HG03039 (cell line): ENCODE results near the gene PTRHD1.
"Not testable (repeated sequence)": the region's sequence is repeated elsewhere in the genome, so short reads cannot be mapped to it uniquely, and the experiment has no call there.

Experiments used
- ATAC-seq: cut with Tn5 transposase; IDR thresholded peaks from one replicate; pipeline ENCODE4 v1.9.1; 2021; ENCODE audit warnings: mild to moderate bottlenecking, moderate library complexity; ENCODE audit not compliant: unreplicated experiment

The PTRHD1 gene

GRCh38 chr2:24792874-24793760 is at the start of gene PTRHD1, which contains the start of gene CENPO:
TSS of gene PTRHD1 (minus strand) at chr2:24793391. CDS start at chr2:24793377, 14 bp downstream.
TSS of gene CENPO (plus strand) at chr2:24793425. CDS start at chr2:24793920, 495 bp downstream.
- ATAC-seq: peak; percentile 83

- no peak for ATAC-seq
These were observed 49.2 kb upstream of the PTRHD1 start for GRCh38 chr2:24842081-24843050.

- no peak for ATAC-seq
These were observed 48.1 kb upstream of the PTRHD1 start for GRCh38 chr2:24840962-24841945.

GRCh38 chr2:24840164-24840869 is 47.1 kb upstream of the PTRHD1 start:
- ATAC-seq: no peak

GRCh38 chr2:24839729-24840128 is 46.5 kb upstream of the PTRHD1 start:
- no peak for ATAC-seq

GRCh38 chr2:24838541-24838940 is 45.4 kb upstream of the PTRHD1 start:
- ATAC-seq: no peak

- no peak for ATAC-seq
These were observed 44.9 kb upstream of the PTRHD1 start for GRCh38 chr2:24837996-24838513.

- no peak for ATAC-seq
These were observed 43.5 kb upstream of the PTRHD1 start for GRCh38 chr2:24836706-24837105.

GRCh38 chr2:24836206-24836605 is 43.0 kb upstream of the PTRHD1 start:
- ATAC-seq: no peak

- ATAC-seq: not testable (repeated sequence)
These were observed 42.2 kb upstream of the PTRHD1 start for GRCh38 chr2:24835411-24835810.

- ATAC-seq: no peak
These were observed 41.7 kb upstream of the PTRHD1 start for GRCh38 chr2:24834733-24835395.

GRCh38 chr2:24833821-24834732 is 40.9 kb upstream of the PTRHD1 start:
- no peak for ATAC-seq

GRCh38 chr2:24832931-24833701 is 39.9 kb upstream of the PTRHD1 start:
- no peak for ATAC-seq

- ATAC-seq: no peak
These were observed 39.3 kb upstream of the PTRHD1 start for GRCh38 chr2:24832521-24832920.

GRCh38 chr2:24832073-24832461 is 38.9 kb upstream of the PTRHD1 start:
- no peak for ATAC-seq

GRCh38 chr2:24831221-24832072 is 38.3 kb upstream of the PTRHD1 start:
- no peak for ATAC-seq
